Measurements from ENCODE around the gene CCND1. TPM values are rescaled to one million over a fixed set of nuclear protein-coding genes. Genes with fewer than 3 reads are reported as not detected.

The CCND1 gene
- total and polyA plus RNA-seq, 9 donors: 52.3 to 121 (median 74.7) TPM

DNA sequence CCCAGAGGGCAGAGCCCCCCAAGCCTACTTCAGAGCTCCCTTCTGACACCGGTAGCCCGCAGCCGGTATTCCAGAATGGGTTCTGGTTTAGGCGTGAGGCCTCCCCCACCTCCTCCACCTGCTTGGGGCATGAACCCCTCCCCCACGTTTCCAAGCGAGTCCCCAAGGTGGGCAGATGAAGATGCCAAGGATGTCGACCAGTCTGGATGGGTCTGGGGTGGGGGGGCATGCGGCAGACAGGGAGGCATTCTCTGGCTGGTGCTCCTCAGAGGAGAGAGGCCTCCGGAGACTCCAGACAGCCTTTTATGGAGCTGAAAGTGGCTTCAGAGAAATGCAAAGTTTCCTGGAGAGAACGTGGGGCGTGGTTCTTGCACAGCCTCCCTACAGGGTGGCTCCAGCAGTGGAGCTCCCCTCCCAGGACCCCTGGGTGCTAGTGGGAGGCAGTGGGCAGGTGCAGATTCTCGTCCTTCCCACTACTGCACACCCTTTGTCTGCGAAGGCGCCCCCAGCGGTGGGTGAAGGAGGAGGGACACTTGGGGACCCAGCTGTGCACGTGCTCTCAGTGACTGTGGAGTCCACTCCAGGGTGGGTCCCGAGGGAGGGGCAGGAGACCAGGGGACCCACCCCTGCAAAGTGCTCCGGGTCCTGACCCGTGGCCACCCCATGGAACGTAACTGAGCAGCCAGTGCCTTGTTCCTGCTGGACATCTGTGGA, 4.2 kb downstream of the CCND1 start:
- Histone ChIP-seq H3K27me3 (ENCODE audit: control insufficient read depth, insufficient read depth, low read length) (peaks cover 21% of the 10 kb centered on the region), H3K27ac (ENCODE audit: low read length) (no peak overlapping the region), H3K9me3 (replicated peaks; ENCODE audit: control insufficient read depth, low read depth, low read length) (no peaks in the 10 kb centered on the region), H3K4me1 (ENCODE audit: control insufficient read depth, insufficient read depth, low read length) (peaks cover 51% of the 10 kb centered on the region), H3K36me3 (ENCODE audit: control insufficient read depth, insufficient read depth, low read length) (peaks cover 62% of the 10 kb centered on the region), H3K4me3 (ENCODE audit: low read length) (no peak overlapping the region)
- DNase-seq: no peak
- WGBS (ENCODE audit: insufficient coverage): 69% methylated on average over 9 of the region's 20 CpGs

DNA sequence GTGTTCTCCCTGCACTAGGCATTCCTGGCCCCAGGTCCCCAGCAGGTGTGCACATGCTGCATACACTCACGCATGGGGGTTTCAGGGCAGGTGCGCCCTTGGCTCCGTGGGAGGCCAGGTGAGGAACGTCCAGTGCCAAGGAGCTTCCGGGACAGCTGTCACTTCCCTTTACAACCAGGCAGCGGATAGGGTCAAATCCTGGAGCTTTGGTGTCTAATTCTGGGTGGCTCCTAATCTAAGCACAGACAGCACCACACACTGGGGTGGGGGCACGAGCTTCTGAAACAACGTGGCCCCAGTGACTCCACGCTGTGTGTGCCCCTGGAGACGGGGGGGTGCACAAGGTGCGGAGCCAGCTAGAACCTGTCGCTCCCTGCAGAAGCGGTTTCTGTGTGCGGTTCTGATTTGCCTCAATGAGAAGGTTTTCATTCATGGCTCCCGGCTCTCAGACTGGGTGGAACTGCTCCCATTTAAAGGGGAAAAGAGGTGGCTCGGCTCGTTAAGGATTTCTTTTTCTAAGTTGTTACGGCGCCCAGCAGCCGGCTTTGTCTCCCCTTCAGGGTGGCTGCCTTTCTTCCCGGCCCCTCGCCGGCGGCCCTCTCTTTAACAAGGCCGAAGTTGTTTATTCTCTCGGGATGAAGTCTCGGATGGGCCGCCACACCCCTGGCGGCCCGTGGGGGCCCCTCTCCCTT, 5.0 kb downstream of the CCND1 start:
- H3K36me3 ChIP-seq (ENCODE audit: control insufficient read depth, insufficient read depth, low read length): peaks cover 70% of the 10 kb centered on the region
- peaks cover 49% of the 10 kb centered on the region for H3K4me1 ChIP-seq (ENCODE audit: control insufficient read depth, insufficient read depth, low read length)
- no peak overlapping the region for H3K27ac ChIP-seq (ENCODE audit: low read length)
- WGBS (ENCODE audit: insufficient coverage): 80% methylated on average over 27 of the region's 30 CpGs
- H3K9me3 ChIP-seq (replicated peaks; ENCODE audit: control insufficient read depth, low read depth, low read length): no peaks in the 10 kb centered on the region
- no peak for DNase-seq
- no peak overlapping the region for H3K4me3 ChIP-seq (ENCODE audit: low read length)
- H3K27me3 ChIP-seq (ENCODE audit: control insufficient read depth, insufficient read depth, low read length): peaks cover 14% of the 10 kb centered on the region

DNA sequence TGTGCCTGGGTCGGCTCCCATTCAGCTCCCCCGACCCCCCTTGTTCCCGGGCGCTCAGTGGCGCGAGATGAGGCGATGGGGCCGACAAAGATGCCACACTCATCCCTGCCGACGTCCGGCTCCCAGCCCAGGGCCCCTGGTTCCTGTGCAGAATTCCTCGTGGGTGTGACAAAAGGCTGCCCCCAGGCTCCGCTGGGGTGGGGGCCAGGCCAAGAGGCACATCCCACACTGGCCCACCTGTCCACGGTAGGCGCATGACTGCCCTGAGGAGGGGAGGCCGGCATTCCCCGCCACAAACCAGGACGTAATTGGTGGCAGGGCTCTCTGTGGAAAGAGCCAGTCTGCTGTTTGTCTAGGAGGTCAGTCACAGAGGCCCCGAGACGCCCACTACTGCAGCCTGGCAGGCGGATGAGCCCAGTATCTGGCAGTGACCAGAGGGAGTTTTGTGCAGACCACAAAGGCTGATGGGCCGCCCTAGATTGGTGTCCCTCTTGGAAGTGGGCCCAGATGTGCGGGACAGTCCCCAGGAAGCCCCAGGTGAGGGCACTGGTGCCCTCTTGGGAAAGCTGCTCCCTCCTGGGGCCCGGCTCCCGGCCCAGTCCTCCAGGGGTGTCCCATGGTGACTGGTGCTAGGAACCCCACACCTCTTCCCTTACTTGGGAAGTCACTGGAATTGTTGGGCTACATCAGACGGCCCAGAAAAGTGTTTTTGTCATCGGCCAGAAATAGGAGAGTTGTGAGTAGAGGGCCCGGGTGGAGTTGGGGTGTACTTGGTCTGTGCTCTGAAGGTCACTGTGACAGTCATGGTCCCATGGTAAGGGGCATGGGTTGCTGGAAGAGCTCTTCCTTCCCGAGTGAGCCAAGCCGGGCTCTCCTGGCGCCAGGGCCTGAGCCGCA, 5.8 kb downstream of the CCND1 start:
- DNase-seq: no peak
- Histone ChIP-seq H3K4me1 (ENCODE audit: control insufficient read depth, insufficient read depth, low read length) (peaks cover 46% of the 10 kb centered on the region), H3K36me3 (ENCODE audit: control insufficient read depth, insufficient read depth, low read length) (peaks cover 77% of the 10 kb centered on the region), H3K27me3 (ENCODE audit: control insufficient read depth, insufficient read depth, low read length) (peaks cover 7% of the 10 kb centered on the region), H3K27ac (ENCODE audit: low read length) (no peak overlapping the region), H3K9me3 (replicated peaks; ENCODE audit: control insufficient read depth, low read depth, low read length) (no peaks in the 10 kb centered on the region), H3K4me3 (ENCODE audit: low read length) (no peak overlapping the region)
- WGBS (ENCODE audit: insufficient coverage): 76% methylated on average over 28 of the region's 32 CpGs

DNA sequence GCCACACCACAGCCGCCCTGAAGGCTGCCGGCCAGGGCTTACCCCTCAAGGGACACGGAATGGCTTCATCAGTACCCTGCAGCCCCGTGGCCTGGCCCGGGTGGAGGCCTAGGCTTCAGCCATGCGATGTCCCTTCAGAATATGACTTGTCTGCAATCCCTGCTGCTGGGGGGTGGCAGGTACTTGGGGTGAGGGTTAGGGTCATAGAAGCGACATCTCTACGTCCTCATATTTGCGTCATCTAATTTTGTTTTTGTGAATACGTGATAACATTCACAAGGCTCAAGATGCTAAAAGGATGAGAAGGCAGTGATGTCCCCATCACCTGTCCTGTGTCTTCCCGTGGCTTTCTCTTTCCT, 6.4 kb downstream of the CCND1 start:
- peaks cover 46% of the 10 kb centered on the region for H3K4me1 ChIP-seq (ENCODE audit: control insufficient read depth, insufficient read depth, low read length)
- peaks cover 83% of the 10 kb centered on the region for H3K36me3 ChIP-seq (ENCODE audit: control insufficient read depth, insufficient read depth, low read length)
- no peaks in the 10 kb centered on the region for H3K9me3 ChIP-seq (replicated peaks; ENCODE audit: control insufficient read depth, low read depth, low read length)
- peaks cover 2% of the 10 kb centered on the region for H3K27me3 ChIP-seq (ENCODE audit: control insufficient read depth, insufficient read depth, low read length)
- no peak overlapping the region for H3K4me3 ChIP-seq (ENCODE audit: low read length)
- no peak for DNase-seq
- WGBS (ENCODE audit: insufficient coverage): 81% methylated on average over 7 of the region's 11 CpGs
- H3K27ac ChIP-seq (ENCODE audit: low read length): no peak overlapping the region

DNA sequence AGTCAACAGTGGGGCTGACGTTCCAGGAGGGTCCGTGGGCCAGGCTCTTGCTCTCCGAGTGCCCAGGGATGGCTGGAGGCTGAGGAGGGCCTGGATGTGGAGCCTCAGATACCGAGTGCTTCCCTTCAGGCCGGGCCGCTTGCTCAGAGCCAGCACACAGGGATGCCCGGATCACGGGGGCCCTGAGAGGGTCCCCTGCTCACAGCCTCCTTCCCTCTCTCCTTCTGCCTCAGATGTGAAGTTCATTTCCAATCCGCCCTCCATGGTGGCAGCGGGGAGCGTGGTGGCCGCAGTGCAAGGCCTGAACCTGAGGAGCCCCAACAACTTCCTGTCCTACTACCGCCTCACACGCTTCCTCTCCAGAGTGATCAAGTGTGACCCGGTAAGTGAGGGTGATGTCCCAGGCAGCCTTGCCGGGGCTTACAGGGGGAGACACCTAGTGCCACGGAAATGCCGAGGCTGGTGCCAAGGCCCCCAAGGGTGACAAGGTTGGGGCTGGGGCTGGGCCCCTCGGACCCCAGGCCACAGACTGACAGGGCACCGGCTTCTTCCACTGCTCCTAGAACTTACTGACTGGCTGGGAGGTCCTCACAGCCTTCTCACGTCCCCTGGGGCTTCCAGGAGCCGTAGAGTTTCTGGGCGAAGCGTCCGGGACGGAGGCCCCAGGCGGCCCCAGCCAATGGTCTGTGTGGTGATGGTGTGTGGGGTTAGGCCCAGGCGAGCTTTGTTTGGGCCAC, 7.0 kb downstream of the CCND1 start:
- 71% methylated on average over 21 of the region's 28 CpGs for WGBS (ENCODE audit: insufficient coverage)
- Histone ChIP-seq H3K27ac (ENCODE audit: low read length) (no peak overlapping the region), H3K27me3 (ENCODE audit: control insufficient read depth, insufficient read depth, low read length) (no peaks in the 10 kb centered on the region), H3K4me1 (ENCODE audit: control insufficient read depth, insufficient read depth, low read length) (peaks cover 46% of the 10 kb centered on the region), H3K9me3 (replicated peaks; ENCODE audit: control insufficient read depth, low read depth, low read length) (no peaks in the 10 kb centered on the region), H3K36me3 (ENCODE audit: control insufficient read depth, insufficient read depth, low read length) (peaks cover 84% of the 10 kb centered on the region), H3K4me3 (ENCODE audit: low read length) (no peak overlapping the region)
- DNase-seq: no peak

DNA sequence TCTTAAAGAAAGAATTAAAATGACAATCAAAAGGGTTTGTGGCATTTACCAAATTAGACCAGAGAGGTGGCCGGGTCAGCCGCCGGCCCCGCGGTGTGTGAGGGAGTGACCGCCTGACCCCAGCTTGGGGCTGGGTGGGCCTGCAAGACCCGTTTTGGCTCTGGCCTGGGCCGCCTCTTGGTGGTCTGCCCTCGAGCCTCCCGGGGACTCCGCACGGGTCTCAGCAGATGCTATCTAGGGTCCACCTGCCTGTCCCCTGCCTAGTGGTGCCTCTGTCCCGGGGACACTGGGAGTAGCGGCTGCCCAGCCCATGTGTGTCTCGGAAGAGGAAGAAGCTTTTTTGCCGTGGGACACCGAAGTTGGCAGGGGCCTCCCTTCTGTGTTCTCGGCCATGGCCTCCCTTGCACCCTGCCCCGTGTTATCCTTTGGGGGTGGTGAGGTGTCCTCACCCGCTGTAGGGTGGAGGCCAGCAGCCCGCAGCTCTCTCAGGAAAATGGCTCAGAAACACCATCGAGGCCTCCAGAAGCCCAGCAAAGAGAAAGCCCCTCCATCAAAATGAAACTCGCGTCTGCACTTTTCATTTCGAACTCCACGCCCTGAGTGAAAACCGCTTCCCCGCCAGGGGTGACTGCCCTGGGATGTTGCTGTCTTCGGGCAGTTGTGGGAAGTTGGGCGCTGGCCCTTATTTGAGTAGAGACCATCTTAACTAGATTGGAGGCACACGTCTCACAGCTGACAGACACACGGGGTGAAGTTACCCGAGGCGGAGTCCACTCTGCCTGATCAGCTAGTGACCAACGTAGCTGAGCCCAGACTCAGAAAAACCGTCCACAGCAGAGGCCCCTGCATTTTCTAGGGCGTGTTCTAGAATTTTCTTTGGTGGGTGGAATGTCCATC, 8.0 kb downstream of the CCND1 start:
- Histone ChIP-seq H3K4me3 (ENCODE audit: low read length) (no peak overlapping the region), H3K36me3 (ENCODE audit: control insufficient read depth, insufficient read depth, low read length) (peaks cover 86% of the 10 kb centered on the region), H3K4me1 (ENCODE audit: control insufficient read depth, insufficient read depth, low read length) (peaks cover 41% of the 10 kb centered on the region), H3K27me3 (ENCODE audit: control insufficient read depth, insufficient read depth, low read length) (no peaks in the 10 kb centered on the region), H3K9me3 (replicated peaks; ENCODE audit: control insufficient read depth, low read depth, low read length) (no peaks in the 10 kb centered on the region), H3K27ac (ENCODE audit: low read length) (no peak overlapping the region)
- no peak for DNase-seq
- WGBS (ENCODE audit: insufficient coverage): 87% methylated on average over 30 of the region's 37 CpGs

DNA sequence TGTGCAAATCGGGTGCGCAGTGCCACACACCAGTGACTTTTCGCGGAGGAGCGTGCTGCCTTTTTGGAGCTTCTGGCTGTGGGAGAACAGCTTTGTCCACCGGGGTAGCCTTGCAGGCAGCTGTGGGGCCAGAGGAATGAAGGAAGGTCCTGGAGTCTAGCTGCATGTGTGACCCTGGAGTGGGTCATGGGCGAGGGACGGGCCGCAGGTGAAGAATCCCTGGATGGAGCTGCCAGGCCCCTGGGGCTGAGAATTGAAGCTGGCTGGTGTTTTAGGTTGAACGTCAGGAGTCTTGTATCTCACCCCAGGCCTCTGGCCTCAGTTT, 8.6 kb downstream of the CCND1 start:
- Histone ChIP-seq H3K27me3 (ENCODE audit: control insufficient read depth, insufficient read depth, low read length) (no peaks in the 10 kb centered on the region), H3K9me3 (replicated peaks; ENCODE audit: control insufficient read depth, low read depth, low read length) (no peaks in the 10 kb centered on the region), H3K36me3 (ENCODE audit: control insufficient read depth, insufficient read depth, low read length) (peaks cover 87% of the 10 kb centered on the region), H3K27ac (ENCODE audit: low read length) (no peak overlapping the region), H3K4me3 (ENCODE audit: low read length) (no peak overlapping the region), H3K4me1 (ENCODE audit: control insufficient read depth, insufficient read depth, low read length) (peaks cover 35% of the 10 kb centered on the region)
- 97% methylated on average over 7 of the region's 10 CpGs for WGBS (ENCODE audit: insufficient coverage)
- DNase-seq: no peak

DNA sequence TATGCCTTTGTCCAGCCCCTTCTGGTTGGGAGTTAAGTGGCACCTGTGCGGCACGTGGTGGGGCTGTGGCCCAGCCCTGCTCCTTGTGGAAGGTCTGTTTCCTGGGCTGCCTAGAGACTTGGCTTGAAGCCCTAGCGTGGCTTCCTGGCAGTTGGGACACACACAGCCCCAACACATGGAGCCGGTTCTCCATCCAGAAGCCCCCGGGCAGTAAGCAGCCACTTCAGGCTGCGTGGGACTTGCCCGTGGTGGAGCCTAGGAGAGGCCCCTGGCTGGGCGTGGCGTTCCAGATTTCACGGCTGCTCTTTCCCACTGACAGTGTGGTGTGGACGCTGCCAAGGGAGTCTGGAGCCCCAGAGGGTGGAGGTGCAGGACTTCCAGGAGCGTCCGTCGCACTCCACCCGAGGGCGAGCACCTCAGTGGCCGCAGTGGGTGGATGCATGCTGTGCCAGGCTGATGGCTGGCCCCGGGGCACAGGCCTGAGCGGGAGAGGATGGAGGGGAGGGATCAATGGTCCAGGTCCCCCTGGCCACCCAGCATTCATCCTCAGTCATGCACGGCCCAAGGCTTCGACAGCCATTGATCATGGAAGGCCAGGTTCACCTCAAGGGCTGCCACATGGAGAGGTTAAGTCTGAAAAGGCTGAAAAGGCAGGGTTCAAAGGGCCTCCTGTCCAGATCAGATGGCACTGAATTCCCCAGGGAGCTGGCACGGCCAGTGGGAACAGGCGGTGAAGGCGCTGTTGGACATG, 9.3 kb downstream of the CCND1 start:
- Histone ChIP-seq H3K4me3 (ENCODE audit: low read length) (no peak overlapping the region), H3K4me1 (ENCODE audit: control insufficient read depth, insufficient read depth, low read length) (peaks cover 27% of the 10 kb centered on the region), H3K36me3 (ENCODE audit: control insufficient read depth, insufficient read depth, low read length) (peaks cover 80% of the 10 kb centered on the region), H3K9me3 (replicated peaks; ENCODE audit: control insufficient read depth, low read depth, low read length) (no peaks in the 10 kb centered on the region), H3K27ac (ENCODE audit: low read length) (no peak overlapping the region), H3K27me3 (ENCODE audit: control insufficient read depth, insufficient read depth, low read length) (no peaks in the 10 kb centered on the region)
- no peak for DNase-seq
- WGBS (ENCODE audit: insufficient coverage): 78% methylated on average over 19 of the region's 24 CpGs
